Heart left ventricle (tissue), 13 donors: ENCODE data around the gene KLHL9.

Source experiments
- POLR2A ChIP-seq, 2 donors: fragments of 450-650 bp; IDR thresholded peaks; one replicate each; pipeline ENCODE4 v1.6.1; 2017; ENCODE audit warnings: antibody characterized with exemption in 2 of 2, mild to moderate bottlenecking in 2 of 2, moderate library complexity in 2 of 2
- TF ChIP-seq, protein P1 (sequence below), 12 donors: fragments of 200-600 bp; sonication (generic) in 4 of 12; IDR thresholded peaks; one replicate each; pipeline versions ENCODE4 v1.5.0 to v1.8.0; 2018 to 2022; ENCODE audit warnings: antibody characterized with exemption in 12 of 12, mild to moderate bottlenecking in 5 of 12
- donor health status: ischemic (EF 13 %, LVEDD 7.1; RV severe dilation, severe dysfunction).
- donor health status: DM: no; HTN: yes; CAD: no.
- donor health status: DM: no; HTN: no; CAD: no.
- donor health status: ischemic (EF 25% LVEDD 6.9; RV normal size, moderate dysfunction).
- donor health status: ischemic (EF 25% LVEDD 5.7; RV mildly dilated, moderate dysfunction).
- donor health status: ischemic (EF 35%, LVEDD 5.7; RV mildly dilated, moderate dysfunction).
- donor health status: nonischemic (EF 11% LVEDD 7.7; RV severe dilation, severe dysfunction).
- donor health status: DM: yes; HTN: yes; CAD: no.
- donor health status: PGD.
- donor health status: ischemic (EF 29% LVEDD 5.4; RV normal size, mild dysfunction).
- donor health status: nonischemic (EF 23%, LVEDD 6.1; RV moderate dilation, normal function).

DNA sequence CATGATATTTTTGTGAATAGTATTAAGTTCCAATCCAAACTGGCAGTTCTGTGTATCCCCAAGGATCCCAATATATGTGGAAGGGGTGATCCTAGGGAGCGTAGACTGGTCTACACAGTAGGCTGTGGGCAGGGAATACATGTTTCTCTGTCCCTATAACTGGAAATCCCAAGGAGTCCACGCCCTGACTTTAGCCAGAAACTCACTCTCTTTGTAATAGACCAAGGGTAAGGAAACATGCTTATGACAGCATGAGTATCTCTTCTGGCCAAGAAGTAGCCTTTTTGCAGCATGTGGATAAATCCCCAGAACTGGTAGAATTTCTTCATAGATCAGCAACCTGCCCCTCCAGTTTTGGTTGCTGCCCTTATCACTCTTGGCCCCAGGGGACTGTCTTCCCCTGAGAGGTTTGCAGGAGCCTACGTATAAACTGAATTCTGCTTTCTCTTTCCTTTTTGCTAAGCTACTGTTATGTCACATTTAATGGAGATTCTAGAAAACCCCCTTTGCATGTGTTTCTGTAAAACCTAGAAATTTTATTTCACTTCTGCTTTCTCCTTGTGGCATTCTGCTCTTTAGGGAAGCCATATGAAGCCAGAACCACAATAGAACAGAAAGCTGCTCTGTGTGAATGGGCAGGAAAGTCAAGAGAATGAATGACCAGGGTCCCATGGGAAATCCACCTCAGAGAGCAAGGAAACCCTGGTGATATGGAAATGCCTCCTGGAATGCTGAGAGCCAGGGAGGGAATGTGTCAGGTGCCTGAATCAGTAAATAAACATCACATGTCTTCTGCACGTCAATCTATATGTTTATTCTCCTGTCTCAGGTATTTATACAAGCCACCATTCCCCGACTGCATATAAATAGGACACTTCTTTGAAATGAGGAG lies 46.5 kb upstream of the KLHL9 start:
- TF ChIP-seq, protein P1, sequence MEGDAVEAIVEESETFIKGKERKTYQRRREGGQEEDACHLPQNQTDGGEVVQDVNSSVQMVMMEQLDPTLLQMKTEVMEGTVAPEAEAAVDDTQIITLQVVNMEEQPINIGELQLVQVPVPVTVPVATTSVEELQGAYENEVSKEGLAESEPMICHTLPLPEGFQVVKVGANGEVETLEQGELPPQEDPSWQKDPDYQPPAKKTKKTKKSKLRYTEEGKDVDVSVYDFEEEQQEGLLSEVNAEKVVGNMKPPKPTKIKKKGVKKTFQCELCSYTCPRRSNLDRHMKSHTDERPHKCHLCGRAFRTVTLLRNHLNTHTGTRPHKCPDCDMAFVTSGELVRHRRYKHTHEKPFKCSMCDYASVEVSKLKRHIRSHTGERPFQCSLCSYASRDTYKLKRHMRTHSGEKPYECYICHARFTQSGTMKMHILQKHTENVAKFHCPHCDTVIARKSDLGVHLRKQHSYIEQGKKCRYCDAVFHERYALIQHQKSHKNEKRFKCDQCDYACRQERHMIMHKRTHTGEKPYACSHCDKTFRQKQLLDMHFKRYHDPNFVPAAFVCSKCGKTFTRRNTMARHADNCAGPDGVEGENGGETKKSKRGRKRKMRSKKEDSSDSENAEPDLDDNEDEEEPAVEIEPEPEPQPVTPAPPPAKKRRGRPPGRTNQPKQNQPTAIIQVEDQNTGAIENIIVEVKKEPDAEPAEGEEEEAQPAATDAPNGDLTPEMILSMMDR (IDR thresholded peaks at IDR 0.05): no peak
- TF ChIP-seq POLR2A (IDR thresholded peaks at IDR 0.05): no peak
